HS-27A (cell line): ENCODE data around the gene FUT6.
"Not testable (repeated sequence)": the region's sequence is repeated elsewhere in the genome, so short reads cannot be mapped to it uniquely, and the experiment has no call there.

Experiments used
- DNase-seq: peaks from one replicate; pipeline ENCODE4 v3.0.0-alpha.2; 2012; ENCODE audit warnings: low read depth, missing footprints

Gene FUT6

GRCh38 chr19:5785423-5785822 lies 54.1 kb downstream of the FUT6 start:
- DNase-seq: no peak

GRCh38 chr19:5784581-5785147 lies 54.8 kb downstream of the FUT6 start, which contains the start of gene PRR22:
Gene PRR22, minus strand, starts transcription at chr19:5784746. Its CDS starts 86 bp downstream, at chr19:5784660.
- no peak for DNase-seq

GRCh38 chr19:5782945-5783919 lies 56.3 kb downstream of the FUT6 start:
- DNase-seq: no peak

GRCh38 chr19:5782322-5782721 lies 57.2 kb downstream of the FUT6 start:
- DNase-seq: no peak

GRCh38 chr19:5780916-5781315 lies 58.6 kb downstream of the FUT6 start:
- not testable (repeated sequence) for DNase-seq
